Smooth muscle cell (in vitro differentiated cells): ENCODE measurements around the gene RGR. TPM values are rescaled to one million over a fixed set of nuclear protein-coding genes. Genes with fewer than 3 reads are reported as not detected.

Experiments
- DNase-seq: peaks from one replicate; lab custom pipeline; 2025; ENCODE audit not compliant: unreplicated experiment; lab: John Stamatoyannopoulos, UW
- H2AFZ ChIP-seq: fragments of 200-600 bp; sonication (generic); 2 replicates; pipeline ENCODE4 v1.6.0; 2016; ENCODE audit warnings: antibody characterized with exemption, low read depth, mild to moderate bottlenecking
- H3F3A ChIP-seq: fragments of 200-600 bp; sonication (generic); 2 replicates; pipeline ENCODE4 v1.6.0; 2017; ENCODE audit warnings: antibody characterized with exemption, low read depth
- H3K27ac ChIP-seq: fragments of 200-600 bp; sonication (generic); 2 replicates; pipeline ENCODE4 v1.5.1; 2016; ENCODE audit warnings: low read depth, mild to moderate bottlenecking
- H3K27me3 ChIP-seq: fragments of 200-600 bp; sonication (generic); 2 replicates; pipeline ENCODE4 v1.6.1; 2016; ENCODE audit warnings: low read depth, mild to moderate bottlenecking
- H3K36me3 ChIP-seq: fragments of 200-600 bp; sonication (generic); 2 replicates; pipeline ENCODE4 v1.5.1; 2016; ENCODE audit warnings: low read depth
- H3K4me1 ChIP-seq: fragments of 200-600 bp; sonication (generic); 2 replicates; pipeline ENCODE4 v1.5.1; 2016; ENCODE audit warnings: low read depth
- H3K4me2 ChIP-seq: fragments of 200-600 bp; sonication (generic); 2 replicates; pipeline ENCODE4 v1.6.0; 2016; ENCODE audit warnings: mild to moderate bottlenecking
- H3K4me3 ChIP-seq: fragments of 200-600 bp; sonication (generic); 2 replicates; pipeline ENCODE4 v1.5.1; 2016; ENCODE audit warnings: mild to moderate bottlenecking
- H3K79me2 ChIP-seq: fragments of 200-600 bp; sonication (generic); 2 replicates; pipeline ENCODE4 v1.6.0; 2016; ENCODE audit warnings: low read depth, mild to moderate bottlenecking
- H3K9ac ChIP-seq: fragments of 200-600 bp; sonication (generic); 2 replicates; pipeline ENCODE4 v1.6.0; 2016; ENCODE audit warnings: low read depth
- H3K9me3 ChIP-seq: fragments of 200-600 bp; sonication (generic); replicated peaks from 2 replicates; pipeline ENCODE4 v1.5.1; 2016; ENCODE audit warnings: low read depth
- H4K20me1 ChIP-seq: fragments of 200-600 bp; sonication (generic); 2 replicates; pipeline ENCODE4 v1.6.0; 2016; ENCODE audit warnings: low read depth
- WGBS: methylation state at CpG from one replicate; pipeline ENCODE4 v1.1.7; 2016; ENCODE audit warnings: low lambda C conversion rate; 5-methylcytosine and 5-hydroxymethylcytosine counted together
- polyA plus RNA-seq: library from polyadenylated mRNA; unstranded; fragments of >200 nt; fragmentation: Nextera tagmentation; extraction: Ambion mirVana; gene quantifications from 2 replicates; pipeline ENCODE4 v1.2.1, GENCODE V29; 2016
- total RNA-seq: library from RNA; depleted of rRNA; stranded (reverse); fragments of >200 nt; gene quantifications from 2 replicates; pipeline ENCODE4 v1.2.3, GENCODE V29; 2014
- TF ChIP-seq, protein P1 (sequence below): fragments of 200-600 bp; sonication (generic); IDR thresholded peaks from 2 replicates; pipeline ENCODE4 v1.5.1; 2017; ENCODE audit warnings: borderline replicate concordance, mild to moderate bottlenecking, antibody characterized with exemption; ENCODE audit not compliant: insufficient read depth, poor library complexity, severe bottlenecking

RGR gene
- total and polyA plus RNA-seq, 2 experiments from 2014 or later, result not detected

DNA sequence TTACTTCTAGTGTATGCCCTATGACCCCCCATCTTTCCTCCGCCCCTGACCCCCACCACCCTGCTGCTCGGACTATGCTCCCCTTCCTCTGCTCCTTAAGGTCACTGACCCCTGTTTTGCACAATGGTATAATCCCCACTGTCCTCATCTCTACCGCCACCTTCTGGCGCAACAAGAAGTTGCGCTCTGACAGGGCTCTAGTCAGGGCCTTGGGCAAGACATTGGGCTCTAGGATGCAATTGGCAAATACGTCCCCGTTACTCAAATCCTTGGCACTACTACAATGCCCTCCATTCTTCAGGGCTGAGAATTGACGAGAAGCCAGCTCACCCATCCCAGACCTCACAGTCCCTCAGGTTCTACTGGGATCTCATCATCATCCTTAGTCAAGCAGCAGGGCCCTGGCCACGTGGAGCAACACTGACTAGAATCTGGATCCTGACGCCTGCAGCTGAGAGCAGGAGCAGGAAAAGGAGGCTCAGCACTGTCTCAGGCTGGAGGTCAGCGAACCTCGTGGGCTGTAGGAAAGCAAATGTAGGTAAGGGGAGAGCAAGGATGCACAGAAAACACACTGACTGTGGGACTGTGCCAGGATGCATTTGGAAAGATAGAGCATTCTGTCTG, 30.1 kb upstream of the RGR start:
- H3K27me3 ChIP-seq, result no peaks in the 10 kb centered on the region
- H3F3A ChIP-seq, result no peaks in the 10 kb centered on the region
- H3K79me2 ChIP-seq, result no peaks in the 10 kb centered on the region
- H3K27ac ChIP-seq, result no peak overlapping the region
- WGBS, result 56% methylated on average over 12 of the region's 12 CpGs
- no peak overlapping the region for H3K4me3 ChIP-seq
- TF ChIP-seq, protein P1, sequence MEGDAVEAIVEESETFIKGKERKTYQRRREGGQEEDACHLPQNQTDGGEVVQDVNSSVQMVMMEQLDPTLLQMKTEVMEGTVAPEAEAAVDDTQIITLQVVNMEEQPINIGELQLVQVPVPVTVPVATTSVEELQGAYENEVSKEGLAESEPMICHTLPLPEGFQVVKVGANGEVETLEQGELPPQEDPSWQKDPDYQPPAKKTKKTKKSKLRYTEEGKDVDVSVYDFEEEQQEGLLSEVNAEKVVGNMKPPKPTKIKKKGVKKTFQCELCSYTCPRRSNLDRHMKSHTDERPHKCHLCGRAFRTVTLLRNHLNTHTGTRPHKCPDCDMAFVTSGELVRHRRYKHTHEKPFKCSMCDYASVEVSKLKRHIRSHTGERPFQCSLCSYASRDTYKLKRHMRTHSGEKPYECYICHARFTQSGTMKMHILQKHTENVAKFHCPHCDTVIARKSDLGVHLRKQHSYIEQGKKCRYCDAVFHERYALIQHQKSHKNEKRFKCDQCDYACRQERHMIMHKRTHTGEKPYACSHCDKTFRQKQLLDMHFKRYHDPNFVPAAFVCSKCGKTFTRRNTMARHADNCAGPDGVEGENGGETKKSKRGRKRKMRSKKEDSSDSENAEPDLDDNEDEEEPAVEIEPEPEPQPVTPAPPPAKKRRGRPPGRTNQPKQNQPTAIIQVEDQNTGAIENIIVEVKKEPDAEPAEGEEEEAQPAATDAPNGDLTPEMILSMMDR, result peak; percentile 35
- no peaks in the 10 kb centered on the region for H3K4me1 ChIP-seq
- no peaks in the 10 kb centered on the region for H3K36me3 ChIP-seq
- H3K9ac ChIP-seq, result no peak overlapping the region
- DNase-seq, result no peak
- no peaks in the 10 kb centered on the region for H4K20me1 ChIP-seq
- H3K4me2 ChIP-seq, result no peak overlapping the region
- H3K9me3 ChIP-seq, result no peaks in the 10 kb centered on the region
- no peak overlapping the region for H2AFZ ChIP-seq

DNA sequence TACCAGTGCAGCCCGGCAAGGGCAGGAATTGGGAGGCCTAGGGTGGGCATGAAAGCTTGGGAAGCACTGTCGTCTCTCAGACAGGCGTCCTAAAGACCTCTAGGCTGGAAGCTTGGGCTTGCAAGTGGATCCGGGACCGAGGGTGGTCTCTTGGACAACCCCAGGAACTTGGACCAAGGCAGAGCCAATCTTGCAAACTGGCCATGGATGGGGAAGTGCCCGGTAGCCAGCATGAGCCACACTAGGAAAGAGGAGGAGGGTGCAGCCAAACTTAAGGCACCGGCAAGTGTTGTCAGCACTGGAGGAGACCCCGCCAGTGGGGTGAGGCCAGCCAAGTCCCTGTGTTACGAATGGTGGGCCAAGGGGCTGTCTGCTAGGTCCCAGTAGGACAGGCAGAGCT, 28.0 kb upstream of the RGR start:
- no peaks in the 10 kb centered on the region for H3K4me1 ChIP-seq
- no peaks in the 10 kb centered on the region for H3K79me2 ChIP-seq
- 86% methylated on average over 9 of the region's 9 CpGs for WGBS
- TF ChIP-seq, protein P1, result no peak
- DNase-seq, result no peak
- no peak overlapping the region for H3K9ac ChIP-seq
- no peaks in the 10 kb centered on the region for H3F3A ChIP-seq
- H3K36me3 ChIP-seq, result no peaks in the 10 kb centered on the region
- no peak overlapping the region for H3K27ac ChIP-seq
- no peaks in the 10 kb centered on the region for H3K27me3 ChIP-seq
- no peak overlapping the region for H2AFZ ChIP-seq
- no peaks in the 10 kb centered on the region for H3K9me3 ChIP-seq
- H3K4me2 ChIP-seq, result no peak overlapping the region
- H3K4me3 ChIP-seq, result no peak overlapping the region
- H4K20me1 ChIP-seq, result no peaks in the 10 kb centered on the region

DNA sequence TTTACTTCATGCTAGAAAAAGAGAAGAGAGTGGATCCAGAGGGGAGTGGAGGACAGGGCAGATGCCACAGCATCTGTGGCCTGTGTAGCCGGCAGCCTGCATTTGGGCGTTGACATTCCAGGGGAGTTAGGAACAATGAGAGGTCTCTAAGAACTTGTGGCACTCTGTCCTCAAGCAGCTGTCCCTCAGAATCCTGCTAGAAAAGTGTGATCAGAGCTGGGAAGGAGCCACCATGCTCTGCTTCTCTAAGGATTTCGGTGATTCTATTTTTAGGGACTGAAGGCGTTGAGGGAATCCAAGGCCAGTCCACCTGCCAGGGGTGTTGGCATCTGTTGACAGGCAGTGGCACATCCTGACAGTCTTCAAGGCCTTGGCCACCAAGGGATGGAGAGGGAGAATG, 27.1 kb upstream of the RGR start:
- H2AFZ ChIP-seq, result no peak overlapping the region
- H3K4me2 ChIP-seq, result no peak overlapping the region
- 97% methylated on average over 4 of the region's 4 CpGs for WGBS
- no peaks in the 10 kb centered on the region for H3K36me3 ChIP-seq
- no peaks in the 10 kb centered on the region for H3K27me3 ChIP-seq
- H3K4me3 ChIP-seq, result no peak overlapping the region
- H3K4me1 ChIP-seq, result no peaks in the 10 kb centered on the region
- no peak overlapping the region for H3K9ac ChIP-seq
- H3F3A ChIP-seq, result no peaks in the 10 kb centered on the region
- H3K79me2 ChIP-seq, result no peaks in the 10 kb centered on the region
- no peaks in the 10 kb centered on the region for H4K20me1 ChIP-seq
- no peaks in the 10 kb centered on the region for H3K9me3 ChIP-seq
- H3K27ac ChIP-seq, result no peak overlapping the region
- DNase-seq, result no peak
- TF ChIP-seq, protein P1, result no peak

DNA sequence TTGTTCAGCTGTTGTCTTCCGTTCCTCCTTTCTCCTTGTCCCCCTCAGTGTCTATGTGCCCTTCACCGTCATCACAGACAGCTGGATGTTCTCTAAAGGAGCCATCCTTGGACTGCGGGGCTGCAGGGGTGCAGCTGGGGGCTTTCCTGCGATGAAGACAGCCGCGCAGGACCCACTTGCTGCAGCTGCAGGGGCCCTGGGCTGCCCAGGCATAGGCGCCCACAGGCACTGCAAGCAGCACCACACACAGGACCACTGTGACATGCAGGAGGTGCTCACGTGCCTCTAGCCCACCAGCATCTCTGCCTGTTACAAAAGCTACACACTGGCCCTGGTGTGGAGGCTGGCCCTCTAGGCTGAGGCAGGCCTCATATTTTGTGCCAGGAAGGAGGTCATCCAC, 22.9 kb upstream of the RGR start:
- WGBS, result 89% methylated on average over 8 of the region's 8 CpGs
- Histone ChIP-seq H3K27me3 (no peaks in the 10 kb centered on the region), H3K27ac (no peak overlapping the region), H3F3A (no peaks in the 10 kb centered on the region), H3K36me3 (no peaks in the 10 kb centered on the region), H3K4me3 (no peak overlapping the region), H2AFZ (no peak overlapping the region), H3K9ac (no peak overlapping the region), H3K79me2 (no peaks in the 10 kb centered on the region), H3K9me3 (no peaks in the 10 kb centered on the region), H3K4me1 (no peaks in the 10 kb centered on the region), H3K4me2 (no peak overlapping the region), H4K20me1 (no peaks in the 10 kb centered on the region)
- TF ChIP-seq, protein P1, result no peak
- no peak for DNase-seq
